Fibroblast of mammary gland (primary cell): ENCODE measurements around the gene NUBPL.
A peak's percentile ranks its signal among the peaks of the same experiment; 100 is the strongest.

Experiments
- DNase-seq: peaks from one replicate; pipeline ENCODE4 v3.0.0-alpha.2; 2010; ENCODE audit warnings: low read depth
- H3K4me3 ChIP-seq: 2 replicates; pipeline ENCODE4 v1.5.1; 2011; ENCODE audit warnings: low read depth, mild to moderate bottlenecking, low read length, moderate library complexity; ENCODE audit not compliant: control insufficient read depth
- TF ChIP-seq, protein P1 (sequence below): conservative IDR thresholded peaks from 2 replicates; pipeline ENCODE4 v1.5.1; 2011; ENCODE audit warnings: low read depth, low read length, inconsistent platforms; ENCODE audit not compliant: control insufficient read depth, insufficient read depth

Gene NUBPL

DNA sequence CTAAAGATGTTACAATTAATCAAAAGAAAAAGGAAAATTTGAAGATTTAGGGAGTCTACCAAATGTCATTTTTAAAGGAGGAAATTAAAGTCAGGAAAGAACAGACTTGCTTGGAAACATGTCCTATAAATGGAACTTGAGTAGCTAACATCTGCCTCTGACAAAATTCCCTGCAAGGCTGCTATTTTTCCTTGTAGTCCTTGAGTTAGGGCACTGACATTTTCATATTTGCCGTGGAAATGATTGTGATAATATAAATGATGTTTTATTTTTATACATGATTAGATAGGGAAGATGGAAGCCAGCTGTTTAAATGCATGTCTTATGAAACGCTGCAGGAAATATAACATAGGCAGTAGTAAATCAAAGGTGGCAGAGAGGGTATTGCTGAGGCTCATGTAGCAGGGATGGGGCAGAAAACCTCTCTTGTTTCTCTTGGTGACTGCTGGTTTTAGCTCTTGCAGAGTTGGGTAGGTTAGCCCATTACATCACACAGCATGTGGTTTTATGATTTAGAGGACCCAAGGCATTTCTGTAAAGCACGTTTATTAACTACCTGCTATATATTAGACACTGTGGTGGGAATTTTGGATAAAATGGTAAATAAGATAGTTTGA lies 21.7 kb downstream of the NUBPL start:
- DNase-seq: no peak
- no peak overlapping the region for H3K4me3 ChIP-seq
- TF ChIP-seq, protein P1, sequence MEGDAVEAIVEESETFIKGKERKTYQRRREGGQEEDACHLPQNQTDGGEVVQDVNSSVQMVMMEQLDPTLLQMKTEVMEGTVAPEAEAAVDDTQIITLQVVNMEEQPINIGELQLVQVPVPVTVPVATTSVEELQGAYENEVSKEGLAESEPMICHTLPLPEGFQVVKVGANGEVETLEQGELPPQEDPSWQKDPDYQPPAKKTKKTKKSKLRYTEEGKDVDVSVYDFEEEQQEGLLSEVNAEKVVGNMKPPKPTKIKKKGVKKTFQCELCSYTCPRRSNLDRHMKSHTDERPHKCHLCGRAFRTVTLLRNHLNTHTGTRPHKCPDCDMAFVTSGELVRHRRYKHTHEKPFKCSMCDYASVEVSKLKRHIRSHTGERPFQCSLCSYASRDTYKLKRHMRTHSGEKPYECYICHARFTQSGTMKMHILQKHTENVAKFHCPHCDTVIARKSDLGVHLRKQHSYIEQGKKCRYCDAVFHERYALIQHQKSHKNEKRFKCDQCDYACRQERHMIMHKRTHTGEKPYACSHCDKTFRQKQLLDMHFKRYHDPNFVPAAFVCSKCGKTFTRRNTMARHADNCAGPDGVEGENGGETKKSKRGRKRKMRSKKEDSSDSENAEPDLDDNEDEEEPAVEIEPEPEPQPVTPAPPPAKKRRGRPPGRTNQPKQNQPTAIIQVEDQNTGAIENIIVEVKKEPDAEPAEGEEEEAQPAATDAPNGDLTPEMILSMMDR: no peak

DNA sequence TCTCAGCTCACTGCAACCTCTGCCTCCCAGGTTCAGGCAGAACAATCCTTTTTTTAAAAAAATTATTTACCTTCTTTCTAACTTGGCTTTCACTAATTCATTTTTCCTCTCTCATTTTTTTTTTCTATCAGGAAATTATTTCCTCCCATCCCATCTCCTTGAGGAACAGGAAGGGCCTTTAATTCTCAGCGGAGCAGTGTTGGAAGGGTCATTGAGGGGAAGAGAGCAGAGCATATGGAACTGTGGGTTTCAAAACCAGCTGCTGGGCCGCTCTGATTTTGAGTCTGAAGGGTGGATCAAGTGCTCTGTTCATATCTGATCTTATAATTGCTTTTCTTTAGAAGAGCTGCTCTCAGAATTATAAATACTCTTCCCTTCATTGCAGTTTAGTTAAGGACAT lies 29.0 kb downstream of the NUBPL start:
- TF ChIP-seq, protein P1: no peak
- no peak overlapping the region for H3K4me3 ChIP-seq
- no peak for DNase-seq

DNA sequence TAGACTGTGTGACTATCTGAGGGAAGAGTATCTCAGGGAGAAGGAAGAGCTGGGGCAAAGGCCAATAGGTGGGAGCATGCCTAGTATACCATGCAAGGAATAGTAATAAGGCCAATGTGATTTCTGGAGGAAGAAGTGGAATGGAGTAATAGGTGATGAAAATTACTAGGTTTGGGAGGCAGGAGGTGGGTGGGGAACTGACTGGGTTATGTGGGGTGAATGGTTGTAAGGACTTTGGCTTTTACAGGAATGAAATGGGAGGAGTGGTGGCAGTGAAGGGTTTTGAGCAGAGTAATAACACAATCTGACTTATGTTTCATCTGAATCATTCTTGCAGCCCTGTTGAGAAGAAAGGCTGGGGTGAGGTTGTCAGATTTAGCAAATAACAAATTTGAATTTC lies 30.9 kb downstream of the NUBPL start:
- TF ChIP-seq, protein P1: no peak
- no peak for DNase-seq
- H3K4me3 ChIP-seq: no peak overlapping the region

DNA sequence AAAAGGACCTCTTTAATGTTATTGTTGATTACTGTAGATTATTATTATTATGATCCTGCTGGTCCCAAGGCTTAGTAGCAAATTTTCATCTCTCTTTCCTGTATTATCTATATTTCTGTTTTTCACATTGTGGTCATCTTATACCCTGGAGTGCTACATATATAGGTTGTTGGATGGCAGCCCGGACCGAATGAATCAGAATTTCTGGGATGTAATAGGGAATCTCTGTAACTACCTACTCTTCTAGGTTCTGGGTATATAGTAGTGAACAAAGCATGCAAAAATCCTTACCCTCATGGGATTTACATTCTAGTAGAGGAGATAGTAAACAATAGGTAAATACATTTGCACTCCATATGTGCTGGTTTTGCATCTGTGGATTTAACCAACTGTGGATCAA lies 31.4 kb downstream of the NUBPL start:
- DNase-seq: peak; percentile 47
- TF ChIP-seq, protein P1: no peak
- no peak overlapping the region for H3K4me3 ChIP-seq

DNA sequence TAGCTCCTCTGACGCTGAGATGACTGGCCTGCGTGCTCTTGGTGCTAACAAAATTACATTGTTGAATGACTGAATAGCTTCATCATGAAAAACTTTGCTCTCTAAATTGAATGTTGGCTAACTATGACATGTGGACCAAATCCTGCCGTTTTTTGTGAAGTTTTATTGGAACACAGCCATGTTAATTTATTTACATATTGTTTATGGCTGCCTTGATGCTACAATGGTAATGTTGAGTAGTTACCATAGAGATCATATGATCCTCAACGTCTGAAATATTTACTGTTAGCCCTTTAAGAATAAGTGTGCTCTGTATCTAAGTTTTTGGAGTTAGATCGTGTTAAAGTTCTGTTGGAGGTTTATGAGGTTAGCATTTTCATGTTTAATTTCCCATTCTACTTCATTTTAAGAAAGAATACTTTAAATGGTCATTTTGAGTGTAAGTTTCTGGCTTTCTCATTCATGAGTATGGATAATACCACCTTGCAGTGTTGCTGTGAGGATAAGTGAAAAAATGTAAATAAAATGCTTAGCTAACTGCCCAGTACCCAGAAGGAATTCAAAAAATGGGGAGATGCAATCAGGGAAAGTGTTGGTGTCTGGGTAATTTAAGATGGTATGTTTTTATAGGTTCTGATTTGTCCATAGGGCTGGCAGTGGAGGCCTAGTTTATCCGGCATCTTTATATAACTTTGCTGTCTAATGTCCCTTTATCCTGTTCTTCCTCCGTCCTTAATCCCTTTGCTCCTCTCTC lies 35.3 kb downstream of the NUBPL start:
- DNase-seq: no peak
- no peak overlapping the region for H3K4me3 ChIP-seq
- TF ChIP-seq, protein P1: no peak

DNA sequence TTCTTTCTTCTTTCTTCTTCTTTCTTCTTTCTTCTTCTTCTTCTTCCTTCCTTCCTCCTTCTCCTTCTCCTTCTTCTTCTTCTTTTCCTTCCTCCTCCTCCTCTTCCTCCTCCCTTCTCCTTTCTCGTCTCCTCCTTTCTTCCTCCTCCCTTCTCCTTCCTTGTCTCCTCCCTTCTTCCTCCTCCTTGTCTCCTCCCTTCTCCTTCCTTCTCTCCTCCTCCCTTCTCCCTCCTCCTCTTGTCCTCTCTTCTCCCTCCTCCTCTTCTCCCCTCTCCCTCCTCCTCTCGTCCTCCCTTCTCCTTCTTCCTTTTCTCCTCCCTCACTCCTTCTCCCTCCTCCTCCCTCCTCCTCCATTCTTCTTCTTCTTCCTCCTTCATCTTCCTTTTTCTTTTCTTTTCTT lies 44.5 kb downstream of the NUBPL start:
- DNase-seq: no peak
- TF ChIP-seq, protein P1: no peak
- H3K4me3 ChIP-seq: no peak overlapping the region
